ENCODE data around the gene AKAP10.
A peak's percentile ranks its signal among the peaks of the same experiment; 100 is the strongest.
"Not testable (repeated sequence)": the region's sequence is repeated elsewhere in the genome, so short reads cannot be mapped to it uniquely, and the experiment has no call there.

The AKAP10 gene

DNA sequence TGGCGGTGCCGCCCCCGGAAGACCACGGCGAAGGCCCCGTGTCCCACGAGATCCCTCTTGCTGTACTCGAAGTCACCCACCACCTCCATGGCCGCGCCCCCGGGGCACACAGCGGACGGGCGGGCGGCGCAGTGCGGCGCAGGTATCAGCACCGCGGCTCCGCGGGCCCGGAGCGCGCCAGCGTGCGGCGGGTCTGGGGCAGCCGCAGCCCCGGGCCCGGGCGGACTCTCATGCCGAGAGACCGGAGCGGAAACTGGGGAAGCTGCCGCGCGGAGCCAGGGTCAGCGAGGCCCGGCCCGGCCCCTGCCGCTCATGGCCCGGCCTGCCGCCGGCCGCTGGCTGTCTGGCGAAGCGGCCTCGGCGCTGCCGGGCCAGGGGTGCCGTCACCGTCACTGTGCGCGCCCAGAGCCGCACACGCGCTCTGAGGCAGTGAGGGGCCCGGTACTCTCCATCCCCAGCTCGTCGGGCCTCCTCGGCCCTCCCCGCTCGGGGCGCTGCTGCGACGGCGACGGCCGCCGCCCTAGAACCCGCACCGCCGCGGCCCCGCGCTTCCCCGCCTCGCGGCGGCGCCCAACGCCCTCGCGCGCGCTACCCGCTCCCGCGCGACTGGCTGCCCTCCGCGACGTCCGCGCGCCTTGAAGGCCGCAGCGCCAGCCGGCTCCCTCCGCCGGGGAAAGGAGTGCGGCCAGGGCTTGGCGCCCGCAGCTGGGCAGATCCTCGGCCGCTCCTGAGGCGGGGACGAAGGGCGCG lies 110.1 kb downstream of the AKAP10 start, which contains the start of gene ULK2:
Gene ULK2, minus strand, starts transcription at position 608 of the 750 bp plus-strand sequence. Its CDS starts 519 bp downstream, at position 89.
- TF ChIP-seq, protein P1, sequence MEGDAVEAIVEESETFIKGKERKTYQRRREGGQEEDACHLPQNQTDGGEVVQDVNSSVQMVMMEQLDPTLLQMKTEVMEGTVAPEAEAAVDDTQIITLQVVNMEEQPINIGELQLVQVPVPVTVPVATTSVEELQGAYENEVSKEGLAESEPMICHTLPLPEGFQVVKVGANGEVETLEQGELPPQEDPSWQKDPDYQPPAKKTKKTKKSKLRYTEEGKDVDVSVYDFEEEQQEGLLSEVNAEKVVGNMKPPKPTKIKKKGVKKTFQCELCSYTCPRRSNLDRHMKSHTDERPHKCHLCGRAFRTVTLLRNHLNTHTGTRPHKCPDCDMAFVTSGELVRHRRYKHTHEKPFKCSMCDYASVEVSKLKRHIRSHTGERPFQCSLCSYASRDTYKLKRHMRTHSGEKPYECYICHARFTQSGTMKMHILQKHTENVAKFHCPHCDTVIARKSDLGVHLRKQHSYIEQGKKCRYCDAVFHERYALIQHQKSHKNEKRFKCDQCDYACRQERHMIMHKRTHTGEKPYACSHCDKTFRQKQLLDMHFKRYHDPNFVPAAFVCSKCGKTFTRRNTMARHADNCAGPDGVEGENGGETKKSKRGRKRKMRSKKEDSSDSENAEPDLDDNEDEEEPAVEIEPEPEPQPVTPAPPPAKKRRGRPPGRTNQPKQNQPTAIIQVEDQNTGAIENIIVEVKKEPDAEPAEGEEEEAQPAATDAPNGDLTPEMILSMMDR (IDR thresholded peaks at IDR 0.05; ENCODE audit: insufficient read depth, low read length, missing control alignments), result no peak
- POLR2A ChIA-PET, result no interaction called here
- H3K4me3 ChIP-seq (ENCODE audit: low read depth, low read length), result peak within 1 kb of the TSS; percentile 73
- DNase-seq (ENCODE audit: low read depth, low spot score), result no peak
- CTCF ChIA-PET, result interaction anchor here (1.0 to 1.6 kb wide), 5 partner anchors 11 to 32 kb away, joined by 3 to 6 read pairs (median 3); no protein-coding TSS in a partner anchor

DNA sequence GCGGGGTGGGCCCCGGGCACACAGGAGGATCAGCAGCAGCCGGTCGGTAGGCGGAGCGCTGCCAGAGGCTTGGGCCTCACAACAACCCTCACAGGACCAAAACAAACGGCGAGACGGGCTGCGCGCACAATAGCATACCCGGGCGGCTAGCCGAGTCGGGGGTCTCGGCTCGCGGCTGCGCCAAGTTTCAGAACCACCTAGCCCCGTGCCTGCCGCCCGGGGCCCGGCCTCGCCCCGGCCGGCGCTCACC lies 110.6 kb downstream of the AKAP10 start:
- peak overlapping the region; percentile 73 for H3K4me3 ChIP-seq (ENCODE audit: low read depth, low read length)
- TF ChIP-seq, protein P1 (IDR thresholded peaks at IDR 0.05; ENCODE audit: insufficient read depth, low read length, missing control alignments), result peak; percentile 43
- no peak for DNase-seq (ENCODE audit: low read depth, low spot score)
- CTCF ChIA-PET, result interaction anchor here (1.4 to 1.5 kb wide), 2 partner anchors 11 to 12 kb away, joined by 3 read pairs; no protein-coding TSS in a partner anchor
- POLR2A ChIA-PET, result no interaction called here

DNA sequence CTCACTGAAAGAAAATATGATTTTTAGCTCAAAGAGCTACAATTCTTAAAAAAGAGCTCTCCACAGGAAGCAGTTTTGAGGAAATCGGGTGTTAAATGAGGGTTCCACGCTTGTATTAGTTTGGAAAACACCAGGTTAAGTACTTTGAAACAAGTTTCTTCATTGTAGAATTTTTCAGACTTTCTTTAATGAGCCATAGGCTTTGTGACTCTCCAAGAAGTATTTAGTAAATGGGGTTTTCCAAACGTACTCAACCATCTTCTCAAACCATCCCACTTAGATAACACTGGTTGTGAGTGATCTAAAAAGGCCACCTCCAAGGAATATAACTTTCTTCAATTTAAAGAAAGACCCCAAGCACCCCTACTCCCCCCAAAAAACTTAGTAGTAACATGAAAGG lies 112.6 kb downstream of the AKAP10 start:
- H3K4me3 ChIP-seq (ENCODE audit: low read depth, low read length), result no peak overlapping the region
- TF ChIP-seq, protein P1 (IDR thresholded peaks at IDR 0.05; ENCODE audit: insufficient read depth, low read length, missing control alignments), result no peak
- no peak for DNase-seq (ENCODE audit: low read depth, low spot score)
- ChIA-PET POLR2A (no interaction called here), CTCF (no interaction called here)

DNA sequence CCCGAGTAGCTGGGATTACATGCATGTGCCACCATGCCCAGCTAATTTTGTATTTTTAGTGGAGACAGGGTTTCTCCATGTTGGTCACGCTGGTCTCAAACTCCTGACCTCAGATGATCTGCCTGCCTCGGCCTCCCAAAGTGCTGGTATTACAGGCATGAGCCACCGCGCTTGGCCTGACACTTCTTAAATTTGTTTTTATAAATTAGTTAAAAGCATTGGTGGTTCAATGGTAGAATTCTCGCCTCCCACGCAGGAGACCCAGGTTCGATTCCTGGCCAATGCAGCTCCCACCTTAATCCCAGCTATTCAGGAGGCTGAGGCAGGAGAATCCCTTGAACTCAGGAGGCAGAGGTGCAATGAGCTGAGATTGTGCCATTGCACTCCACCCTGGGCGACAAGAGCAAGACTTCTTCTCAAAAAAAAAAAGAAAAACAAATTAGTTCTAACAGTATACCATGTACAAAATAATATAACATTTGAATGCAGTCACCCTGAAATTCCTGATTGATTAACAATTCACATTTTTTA lies 116.9 kb downstream of the AKAP10 start:
- POLR2A ChIA-PET; H3K4me3 ChIP-seq (ENCODE audit: low read depth, low read length); DNase-seq (ENCODE audit: low read depth, low spot score): not testable (repeated sequence)
- CTCF ChIA-PET, result interaction anchor here (0.6 to 0.7 kb wide), 3 partner anchors 25 to 63 kb away, joined by 3 read pairs; no protein-coding TSS in a partner anchor

DNA sequence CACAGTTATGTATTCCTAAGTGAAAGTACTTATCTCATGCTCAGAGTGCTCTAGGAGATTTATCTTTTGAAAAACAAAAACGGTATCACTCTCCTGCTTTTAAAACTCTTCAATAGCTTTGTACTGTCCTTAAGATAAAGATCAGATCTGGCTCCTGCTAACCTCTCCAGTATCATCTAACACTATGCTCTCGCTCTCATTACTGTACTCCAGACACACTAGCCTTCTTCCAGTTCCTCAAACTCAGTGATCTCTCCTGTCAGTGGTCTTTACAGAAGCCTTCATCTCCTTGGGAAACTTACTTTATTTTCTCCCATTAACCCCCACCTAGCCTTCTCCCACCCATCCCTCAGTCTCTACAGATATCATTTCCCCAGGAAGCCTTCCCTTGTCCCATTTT lies 120.0 kb downstream of the AKAP10 start:
- POLR2A ChIA-PET, result no interaction called here

More for the DNA sequence above, 120.0 kb downstream of the AKAP10 start:
- H3K4me3 ChIP-seq (ENCODE audit: low read depth, low read length), result no peak overlapping the region
- TF ChIP-seq, protein P1 (IDR thresholded peaks at IDR 0.05; ENCODE audit: insufficient read depth, low read length, missing control alignments), result no peak
- no peak for DNase-seq (ENCODE audit: low read depth, low spot score)
- CTCF ChIA-PET, result interaction anchor here (1.1 kb wide), 1 partner anchor 11 kb away, joined by 3 read pairs; no protein-coding TSS in a partner anchor
